ENCODE measurements around the gene TBX3. TPM values are rescaled to one million over a fixed set of nuclear protein-coding genes. Genes with fewer than 3 reads are reported as not detected.
A peak's percentile ranks its signal among the peaks of the same experiment; 100 is the strongest.
"Not testable (repeated sequence)": the region's sequence is repeated elsewhere in the genome, so short reads cannot be mapped to it uniquely, and the experiment has no call there.

The TBX3 gene
- total and polyA plus RNA-seq, 2 donors from 2014 or later: 10.5 to 18.0 TPM

DNA sequence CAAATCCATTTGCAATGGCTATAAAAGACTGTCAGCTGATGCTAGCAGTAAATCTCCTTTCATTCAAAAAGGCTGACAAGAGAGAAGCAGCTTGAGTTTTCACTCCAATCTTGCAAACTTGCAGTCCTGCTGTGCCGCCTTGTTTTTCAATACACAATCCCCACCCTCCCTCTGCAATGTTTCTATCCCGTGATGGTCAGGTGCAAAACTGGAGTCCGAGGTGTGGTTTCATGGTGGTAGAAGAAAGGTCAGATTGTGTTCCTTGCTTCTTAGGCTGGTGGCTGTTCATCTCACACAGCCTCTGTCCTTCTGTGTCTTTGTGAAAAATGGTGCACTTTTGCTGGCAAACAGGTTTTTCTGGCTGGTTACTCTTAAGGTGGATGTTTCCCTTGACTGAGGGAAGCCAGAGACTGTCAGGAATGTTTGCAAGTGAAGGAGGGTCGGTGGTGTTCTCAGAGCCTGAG, 27.7 kb upstream of the TBX3 start:
- FAIRE-seq (no peak), DNase-seq (peak in 1 of 5 donors; percentile 55)
- intact Hi-C loops (cut with DNase I): no loop called here
- H3K27ac ChIP-seq (ENCODE audit: low read depth in 2 of 2, low read length in 2 of 2): no peak overlapping the region
- no peak overlapping the region for H3K9ac ChIP-seq (ENCODE audit: low read length in 3 of 3)
- H3K9me3 ChIP-seq (ENCODE audit: control insufficient read depth in 2 of 3, insufficient read depth in 1 of 3, low read length in 3 of 3): peaks cover 0 to 5% (median 2%) of the 10 kb centered on the region in 3 donors
- no peaks in the 10 kb centered on the region for H3K4me1 ChIP-seq (ENCODE audit: control insufficient read depth in 2 of 3, insufficient read depth in 2 of 3, low read depth in 1 of 3, low read length in 3 of 3)
- TF ChIP-seq, protein P1, sequence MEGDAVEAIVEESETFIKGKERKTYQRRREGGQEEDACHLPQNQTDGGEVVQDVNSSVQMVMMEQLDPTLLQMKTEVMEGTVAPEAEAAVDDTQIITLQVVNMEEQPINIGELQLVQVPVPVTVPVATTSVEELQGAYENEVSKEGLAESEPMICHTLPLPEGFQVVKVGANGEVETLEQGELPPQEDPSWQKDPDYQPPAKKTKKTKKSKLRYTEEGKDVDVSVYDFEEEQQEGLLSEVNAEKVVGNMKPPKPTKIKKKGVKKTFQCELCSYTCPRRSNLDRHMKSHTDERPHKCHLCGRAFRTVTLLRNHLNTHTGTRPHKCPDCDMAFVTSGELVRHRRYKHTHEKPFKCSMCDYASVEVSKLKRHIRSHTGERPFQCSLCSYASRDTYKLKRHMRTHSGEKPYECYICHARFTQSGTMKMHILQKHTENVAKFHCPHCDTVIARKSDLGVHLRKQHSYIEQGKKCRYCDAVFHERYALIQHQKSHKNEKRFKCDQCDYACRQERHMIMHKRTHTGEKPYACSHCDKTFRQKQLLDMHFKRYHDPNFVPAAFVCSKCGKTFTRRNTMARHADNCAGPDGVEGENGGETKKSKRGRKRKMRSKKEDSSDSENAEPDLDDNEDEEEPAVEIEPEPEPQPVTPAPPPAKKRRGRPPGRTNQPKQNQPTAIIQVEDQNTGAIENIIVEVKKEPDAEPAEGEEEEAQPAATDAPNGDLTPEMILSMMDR (IDR thresholded peaks at IDR 0.05; ENCODE audit: borderline replicate concordance, extremely low read depth, insufficient read depth): no peak
- no peak overlapping the region for H3K4me3 ChIP-seq (ENCODE audit: low read length in 3 of 3)
- no peaks in the 10 kb centered on the region for H3K27me3 ChIP-seq (ENCODE audit: control insufficient read depth, insufficient read depth, low read length)
- no peaks in the 10 kb centered on the region for H3K36me3 ChIP-seq (ENCODE audit: control insufficient read depth in 2 of 3, insufficient read depth in 3 of 3, low read length in 3 of 3)

DNA sequence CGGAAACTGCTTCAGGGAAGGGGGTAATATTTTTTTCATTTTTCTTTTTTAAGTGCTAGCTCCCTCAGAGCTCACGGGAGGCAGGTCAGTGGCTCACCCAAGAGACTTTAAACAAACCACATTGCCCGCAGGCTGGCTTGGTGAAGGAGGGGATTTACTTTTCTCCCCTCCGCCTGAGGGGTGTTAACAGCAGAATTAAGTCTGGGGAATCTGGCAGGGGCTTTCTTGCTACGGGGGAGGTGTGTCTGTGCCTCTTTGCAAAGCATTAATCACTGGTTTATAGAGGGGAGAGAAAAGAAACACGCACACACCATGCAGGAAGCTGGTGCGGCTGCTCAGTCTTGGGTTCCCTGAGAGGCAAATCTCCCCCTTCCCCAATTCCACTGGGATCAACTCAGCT, 26.2 kb upstream of the TBX3 start:
- TF ChIP-seq, protein P1 (IDR thresholded peaks at IDR 0.05; ENCODE audit: borderline replicate concordance, extremely low read depth, insufficient read depth): no peak
- peaks cover 0 to 5% (median 2%) of the 10 kb centered on the region in 3 donors for H3K9me3 ChIP-seq (ENCODE audit: control insufficient read depth in 2 of 3, insufficient read depth in 1 of 3, low read length in 3 of 3)
- H3K4me1 ChIP-seq (ENCODE audit: control insufficient read depth in 2 of 3, insufficient read depth in 2 of 3, low read depth in 1 of 3, low read length in 3 of 3): no peaks in the 10 kb centered on the region
- DNase-seq: peak in 3 of 5 donors; percentile 22 to 49 (median 45)
- intact Hi-C loops (cut with DNase I): no loop called here
- FAIRE-seq: no peak
- H3K27me3 ChIP-seq (ENCODE audit: control insufficient read depth, insufficient read depth, low read length): no peaks in the 10 kb centered on the region
- H3K9ac ChIP-seq (ENCODE audit: low read length in 3 of 3): no peak overlapping the region
- no peaks in the 10 kb centered on the region for H3K36me3 ChIP-seq (ENCODE audit: control insufficient read depth in 2 of 3, insufficient read depth in 3 of 3, low read length in 3 of 3)
- H3K4me3 ChIP-seq (ENCODE audit: low read length in 3 of 3): no peak overlapping the region
- H3K27ac ChIP-seq (ENCODE audit: low read depth in 2 of 2, low read length in 2 of 2): no peak overlapping the region

DNA sequence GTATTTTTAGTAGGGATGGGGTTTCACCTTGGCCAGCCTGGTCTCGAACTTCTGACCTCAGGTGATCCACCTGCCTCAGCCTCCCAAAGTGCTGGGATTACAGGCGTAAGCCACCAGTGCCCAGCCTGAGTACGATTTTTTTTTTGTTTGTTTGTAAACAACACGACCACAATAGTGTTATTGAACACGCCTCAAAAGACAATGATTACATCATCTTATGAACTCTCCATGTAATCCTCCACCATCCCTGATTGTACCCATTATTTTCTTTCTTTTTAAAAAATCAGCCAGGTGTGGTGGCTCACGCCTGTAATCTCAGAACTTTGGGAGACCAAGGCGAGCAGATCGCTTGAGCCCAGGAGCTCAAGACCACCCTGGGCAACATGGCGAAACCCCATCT, 25.1 kb upstream of the TBX3 start:
- TF ChIP-seq, protein P1 (IDR thresholded peaks at IDR 0.05; ENCODE audit: borderline replicate concordance, extremely low read depth, insufficient read depth): no peak
- Histone ChIP-seq H3K4me1 (ENCODE audit: control insufficient read depth in 2 of 3, insufficient read depth in 2 of 3, low read depth in 1 of 3, low read length in 3 of 3) (no peaks in the 10 kb centered on the region), H3K9me3 (ENCODE audit: control insufficient read depth in 2 of 3, insufficient read depth in 1 of 3, low read length in 3 of 3) (peaks cover 0 to 5% (median 2%) of the 10 kb centered on the region in 3 donors), H3K36me3 (ENCODE audit: control insufficient read depth in 2 of 3, insufficient read depth in 3 of 3, low read length in 3 of 3) (no peaks in the 10 kb centered on the region), H3K27me3 (ENCODE audit: control insufficient read depth, insufficient read depth, low read length) (no peaks in the 10 kb centered on the region), H3K27ac (ENCODE audit: low read depth in 2 of 2, low read length in 2 of 2) (no peak overlapping the region), H3K4me3 (ENCODE audit: low read length in 3 of 3) (no peak overlapping the region), H3K9ac (ENCODE audit: low read length in 3 of 3) (no peak overlapping the region)
- no peak for DNase-seq
- intact Hi-C loops (cut with DNase I): no loop called here
- FAIRE-seq: no peak

DNA sequence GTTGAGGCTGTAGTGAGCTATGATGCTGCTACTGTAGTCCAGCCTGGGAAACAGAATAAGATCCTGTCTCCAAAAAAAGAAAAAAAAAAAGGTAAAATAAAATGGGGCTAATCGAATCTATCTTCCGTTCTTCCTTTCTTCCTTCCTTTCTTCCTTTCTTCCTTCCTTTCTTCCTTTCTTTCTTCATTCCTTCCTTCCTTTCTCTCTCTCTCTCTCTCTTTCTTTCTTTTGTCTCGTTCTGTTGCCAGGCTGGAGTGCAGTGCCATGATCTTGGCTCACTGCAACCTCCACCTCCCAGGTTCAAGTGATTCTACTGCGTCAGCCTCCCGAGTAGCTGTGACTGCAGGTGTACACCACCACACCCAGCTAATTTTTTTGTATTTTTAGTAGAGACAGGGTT, 24.6 kb upstream of the TBX3 start:
- H3K9ac ChIP-seq (ENCODE audit: low read length in 3 of 3); H3K9me3 ChIP-seq (ENCODE audit: control insufficient read depth in 2 of 3, insufficient read depth in 1 of 3, low read length in 3 of 3); intact Hi-C loops (cut with DNase I); DNase-seq; H3K36me3 ChIP-seq (ENCODE audit: control insufficient read depth in 2 of 3, insufficient read depth in 3 of 3, low read length in 3 of 3); H3K27ac ChIP-seq (ENCODE audit: low read depth in 2 of 2, low read length in 2 of 2); H3K27me3 ChIP-seq (ENCODE audit: control insufficient read depth, insufficient read depth, low read length); H3K4me3 ChIP-seq (ENCODE audit: low read length in 3 of 3); H3K4me1 ChIP-seq (ENCODE audit: control insufficient read depth in 2 of 3, insufficient read depth in 2 of 3, low read depth in 1 of 3, low read length in 3 of 3); FAIRE-seq: not testable (repeated sequence)
